GM12801 (cell line): ENCODE measurements around the gene DOCK9.

Experiments
- CTCF ChIP-seq: IDR thresholded peaks from one replicate; pipeline ENCODE4 v1.5.1; 2011; ENCODE audit warnings: control low read depth; ENCODE audit not compliant: insufficient read length; ENCODE audit errors: extremely low read depth

DOCK9 gene

GRCh38 chr13:99003851-99004471 lies 26.1 kb upstream of the DOCK9 start:
- no peak for TF ChIP-seq CTCF

- no peak for TF ChIP-seq CTCF
Measured at GRCh38 chr13:99003186-99003585, 25.3 kb upstream of the DOCK9 start.

GRCh38 chr13:99002172-99002710 lies 24.4 kb upstream of the DOCK9 start:
- no peak for TF ChIP-seq CTCF

- no peak for TF ChIP-seq CTCF
Measured at GRCh38 chr13:99000137-99000536, 22.3 kb upstream of the DOCK9 start.

GRCh38 chr13:98999639-98999952 lies 21.7 kb upstream of the DOCK9 start:
- TF ChIP-seq CTCF = no peak

GRCh38 chr13:98998831-98999638 lies 21.2 kb upstream of the DOCK9 start:
- no peak for TF ChIP-seq CTCF

- TF ChIP-seq CTCF = no peak
Measured at GRCh38 chr13:98997738-98998641, 20.1 kb upstream of the DOCK9 start.
